Fibroblast of lung (primary cell): ENCODE results near the gene GNA12.
"Not testable (repeated sequence)": the region's sequence is repeated elsewhere in the genome, so short reads cannot be mapped to it uniquely, and the experiment has no call there.

Experiments
- EZH2 ChIP-seq: IDR thresholded peaks from 2 replicates; pipeline ENCODE4 v1.5.1; 2012; ENCODE audit warnings: low read length, control low read depth, mild to moderate bottlenecking; ENCODE audit errors: missing control alignments
- TF ChIP-seq, protein P1 (sequence below), 2 donors: IDR thresholded peaks in 1 of 2; conservative IDR thresholded peaks in 1 of 2; 1 replicate in 1 of 2; 2 replicates in 1 of 2; pipeline ENCODE4 v1.5.1; 2011 to 2012; ENCODE audit warnings: low read length in 2 of 2, control low read depth in 1 of 2, inconsistent platforms in 1 of 2, low read depth in 1 of 2, mild to moderate bottlenecking in 1 of 2

DNA sequence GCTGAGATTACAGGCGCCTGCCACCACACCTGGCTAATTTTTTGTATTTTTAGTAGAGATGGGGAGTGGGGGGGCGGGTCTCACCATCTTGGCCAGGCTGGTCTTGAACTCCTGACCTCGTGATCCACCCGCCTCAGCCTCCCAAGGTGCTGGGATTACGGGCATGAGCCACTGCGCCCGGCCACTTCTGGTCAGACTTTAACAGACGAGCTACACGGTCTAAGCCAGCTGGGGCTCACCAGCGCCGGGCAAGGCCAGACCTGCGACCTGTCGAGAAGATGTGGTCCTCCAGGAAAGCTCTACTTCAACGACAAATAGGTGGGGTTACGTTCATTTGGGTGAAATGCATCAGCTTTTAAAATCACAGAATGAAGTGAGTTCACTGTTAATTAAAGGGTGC lies 120.1 kb downstream of the GNA12 start:
- TF ChIP-seq, protein P1, sequence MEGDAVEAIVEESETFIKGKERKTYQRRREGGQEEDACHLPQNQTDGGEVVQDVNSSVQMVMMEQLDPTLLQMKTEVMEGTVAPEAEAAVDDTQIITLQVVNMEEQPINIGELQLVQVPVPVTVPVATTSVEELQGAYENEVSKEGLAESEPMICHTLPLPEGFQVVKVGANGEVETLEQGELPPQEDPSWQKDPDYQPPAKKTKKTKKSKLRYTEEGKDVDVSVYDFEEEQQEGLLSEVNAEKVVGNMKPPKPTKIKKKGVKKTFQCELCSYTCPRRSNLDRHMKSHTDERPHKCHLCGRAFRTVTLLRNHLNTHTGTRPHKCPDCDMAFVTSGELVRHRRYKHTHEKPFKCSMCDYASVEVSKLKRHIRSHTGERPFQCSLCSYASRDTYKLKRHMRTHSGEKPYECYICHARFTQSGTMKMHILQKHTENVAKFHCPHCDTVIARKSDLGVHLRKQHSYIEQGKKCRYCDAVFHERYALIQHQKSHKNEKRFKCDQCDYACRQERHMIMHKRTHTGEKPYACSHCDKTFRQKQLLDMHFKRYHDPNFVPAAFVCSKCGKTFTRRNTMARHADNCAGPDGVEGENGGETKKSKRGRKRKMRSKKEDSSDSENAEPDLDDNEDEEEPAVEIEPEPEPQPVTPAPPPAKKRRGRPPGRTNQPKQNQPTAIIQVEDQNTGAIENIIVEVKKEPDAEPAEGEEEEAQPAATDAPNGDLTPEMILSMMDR (conservative IDR thresholded peaks at IDR 0.05 in 1 of 2, IDR thresholded peaks at IDR 0.05 in 1 of 2; ENCODE audit: low read depth in 1 of 2, low read length in 2 of 2): not testable (repeated sequence)
- not testable (repeated sequence) for TF ChIP-seq EZH2
